GM18526 (cell line): Measurements from ENCODE around the gene GDAP1L1.

ENCODE experiments used
- POLR2A ChIP-seq: IDR thresholded peaks from 3 replicates; pipeline ENCODE4 v1.6.1; 2011; ENCODE audit not compliant: insufficient read length; ENCODE audit errors: extremely low read depth

GDAP1L1 gene

GRCh38 chr20:44309763-44310663, 62.9 kb downstream of the GDAP1L1 start:
- no peak for TF ChIP-seq POLR2A

- TF ChIP-seq POLR2A, result peak; percentile 66
Measured at GRCh38 chr20:44310664-44311639, 63.8 kb downstream of the GDAP1L1 start, which contains the start of gene FITM2. Gene FITM2, minus strand, starts transcription at chr20:44311202. Its CDS starts 54 bp downstream, at chr20:44311148.

GRCh38 chr20:44314870-44315269, 67.8 kb downstream of the GDAP1L1 start:
- no peak for TF ChIP-seq POLR2A

- TF ChIP-seq POLR2A, result no peak
Measured at GRCh38 chr20:44319839-44320422, 72.8 kb downstream of the GDAP1L1 start.

- TF ChIP-seq POLR2A, result no peak
Measured at GRCh38 chr20:44324343-44324742, 77.2 kb downstream of the GDAP1L1 start.

- TF ChIP-seq POLR2A, result no peak
Measured at GRCh38 chr20:44326391-44327159, 79.5 kb downstream of the GDAP1L1 start.

GRCh38 chr20:44328428-44328827, 81.3 kb downstream of the GDAP1L1 start:
- no peak for TF ChIP-seq POLR2A
